GM10266 (cell line): Measurements from ENCODE around the gene CFAP20DC.

ENCODE experiments used
- DNase-seq: peaks from one replicate; pipeline ENCODE4 v3.0.0; 2012; ENCODE audit errors: extremely low spot score
- TF ChIP-seq, protein P1 (sequence below): IDR thresholded peaks from 2 replicates; pipeline ENCODE4 v1.5.1; 2012; ENCODE audit warnings: mild to moderate bottlenecking, low read depth; ENCODE audit not compliant: control insufficient read depth, insufficient read depth; ENCODE audit errors: missing control alignments

CFAP20DC gene

DNA sequence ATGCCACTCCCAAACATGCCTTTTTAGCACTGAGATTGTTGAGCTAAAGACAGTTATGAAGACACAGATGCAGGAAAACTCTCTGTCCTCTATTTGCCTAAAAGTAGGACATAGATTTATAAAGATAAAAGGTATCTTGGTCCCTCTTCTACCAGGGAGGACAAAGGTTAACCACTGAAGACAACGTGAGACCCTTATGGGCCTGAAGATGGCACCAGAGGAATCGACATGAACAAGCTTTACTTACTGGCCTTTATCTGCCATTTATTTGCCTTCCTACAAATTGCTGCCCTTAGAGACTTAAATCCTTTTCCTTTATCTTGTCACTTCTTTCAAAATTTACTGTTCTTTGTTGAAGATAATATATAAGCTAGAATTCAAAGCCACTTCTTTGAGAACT is 273.6 kb downstream of the CFAP20DC start:
- TF ChIP-seq, protein P1, sequence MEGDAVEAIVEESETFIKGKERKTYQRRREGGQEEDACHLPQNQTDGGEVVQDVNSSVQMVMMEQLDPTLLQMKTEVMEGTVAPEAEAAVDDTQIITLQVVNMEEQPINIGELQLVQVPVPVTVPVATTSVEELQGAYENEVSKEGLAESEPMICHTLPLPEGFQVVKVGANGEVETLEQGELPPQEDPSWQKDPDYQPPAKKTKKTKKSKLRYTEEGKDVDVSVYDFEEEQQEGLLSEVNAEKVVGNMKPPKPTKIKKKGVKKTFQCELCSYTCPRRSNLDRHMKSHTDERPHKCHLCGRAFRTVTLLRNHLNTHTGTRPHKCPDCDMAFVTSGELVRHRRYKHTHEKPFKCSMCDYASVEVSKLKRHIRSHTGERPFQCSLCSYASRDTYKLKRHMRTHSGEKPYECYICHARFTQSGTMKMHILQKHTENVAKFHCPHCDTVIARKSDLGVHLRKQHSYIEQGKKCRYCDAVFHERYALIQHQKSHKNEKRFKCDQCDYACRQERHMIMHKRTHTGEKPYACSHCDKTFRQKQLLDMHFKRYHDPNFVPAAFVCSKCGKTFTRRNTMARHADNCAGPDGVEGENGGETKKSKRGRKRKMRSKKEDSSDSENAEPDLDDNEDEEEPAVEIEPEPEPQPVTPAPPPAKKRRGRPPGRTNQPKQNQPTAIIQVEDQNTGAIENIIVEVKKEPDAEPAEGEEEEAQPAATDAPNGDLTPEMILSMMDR = no peak
- no peak for DNase-seq

DNA sequence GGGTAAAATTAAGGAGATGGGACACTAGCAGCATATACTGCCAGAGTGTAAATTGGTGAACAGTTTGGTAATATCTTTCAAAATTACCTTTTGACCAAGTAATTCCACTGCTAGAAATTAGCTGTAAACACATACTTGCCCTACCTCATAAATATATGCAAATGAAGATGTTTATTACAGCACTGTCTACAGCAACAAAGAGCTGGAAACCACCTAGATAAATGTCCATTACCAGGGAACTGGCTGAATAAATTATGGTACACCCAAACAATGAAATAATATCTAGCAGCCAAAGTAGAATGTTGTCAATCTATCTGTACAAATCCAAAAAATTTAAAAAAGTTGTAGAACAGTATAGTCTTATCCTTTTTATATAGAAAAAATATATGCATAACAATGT is 277.4 kb downstream of the CFAP20DC start:
- TF ChIP-seq, protein P1 = no peak
- DNase-seq = no peak

DNA sequence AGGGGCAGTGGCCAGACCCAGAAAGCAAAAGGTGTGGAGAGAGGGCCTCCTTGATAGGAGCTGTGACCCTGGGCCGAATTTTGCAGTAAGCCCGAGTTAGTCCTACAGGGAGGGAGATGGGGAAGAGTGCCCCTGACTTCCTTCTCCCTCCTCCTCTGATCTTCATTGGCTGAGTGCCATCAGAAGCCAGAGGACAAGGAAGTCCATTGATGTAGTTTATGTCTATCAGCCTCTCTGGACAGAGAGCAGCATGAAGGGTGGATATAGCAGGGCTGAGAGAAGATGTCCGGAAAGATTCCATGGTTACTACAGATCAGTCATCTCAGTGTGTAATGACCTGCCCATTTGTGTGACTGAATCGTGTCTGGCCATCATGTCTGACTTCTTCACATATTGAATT is 280.8 kb downstream of the CFAP20DC start:
- TF ChIP-seq, protein P1 = no peak
- no peak for DNase-seq

DNA sequence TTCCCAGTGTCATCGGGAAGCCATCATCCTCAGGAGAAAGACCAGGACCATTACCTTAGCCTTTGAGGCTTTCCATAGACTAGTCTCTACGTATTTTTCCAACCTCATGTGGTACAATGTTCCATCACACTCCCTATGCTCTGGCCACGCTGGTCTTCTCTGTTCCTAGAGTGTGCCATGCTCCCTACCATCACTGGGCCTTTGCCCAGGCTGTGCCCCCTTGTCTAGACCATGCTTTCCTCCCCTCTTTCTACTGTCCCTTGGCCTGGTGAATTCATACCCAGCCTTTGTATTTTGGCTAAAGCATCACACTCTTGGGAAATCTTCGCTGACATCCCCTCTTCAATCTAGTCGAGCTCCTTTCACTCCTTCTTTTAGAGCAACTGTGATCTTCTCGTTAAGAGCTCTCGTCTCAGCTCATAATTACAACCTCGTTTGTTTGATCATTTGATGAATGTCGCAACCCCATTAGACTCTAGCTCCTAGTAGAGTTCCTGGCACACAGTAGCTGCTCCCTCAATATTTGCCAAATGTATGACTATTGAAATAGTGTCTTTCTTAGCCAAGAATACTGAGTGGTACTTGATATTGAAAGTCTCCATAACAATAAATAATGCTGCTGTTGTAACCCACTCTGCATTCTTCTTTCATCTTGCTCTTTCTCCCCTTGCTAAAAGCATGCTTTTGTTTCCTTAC is 283.1 kb downstream of the CFAP20DC start:
- TF ChIP-seq, protein P1 = no peak
- no peak for DNase-seq

DNA sequence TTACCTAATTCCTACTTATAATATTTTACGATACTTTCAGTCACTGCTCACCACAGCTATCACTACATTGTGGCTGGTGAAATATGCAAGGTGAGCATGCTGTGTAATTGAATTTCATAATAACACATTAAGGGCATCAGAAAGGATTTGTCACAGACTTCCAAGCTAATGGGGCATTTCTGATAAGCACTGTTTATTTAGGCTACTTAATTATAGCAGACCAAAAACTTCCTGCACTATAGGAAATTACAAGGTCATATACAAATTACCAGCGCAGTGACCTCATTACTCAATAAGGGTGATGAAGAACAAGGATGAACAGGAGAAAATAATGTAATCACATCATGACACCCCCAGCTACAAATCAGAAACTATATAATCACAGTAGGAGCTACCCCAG is 294.7 kb downstream of the CFAP20DC start:
- TF ChIP-seq, protein P1 = no peak
- no peak for DNase-seq

DNA sequence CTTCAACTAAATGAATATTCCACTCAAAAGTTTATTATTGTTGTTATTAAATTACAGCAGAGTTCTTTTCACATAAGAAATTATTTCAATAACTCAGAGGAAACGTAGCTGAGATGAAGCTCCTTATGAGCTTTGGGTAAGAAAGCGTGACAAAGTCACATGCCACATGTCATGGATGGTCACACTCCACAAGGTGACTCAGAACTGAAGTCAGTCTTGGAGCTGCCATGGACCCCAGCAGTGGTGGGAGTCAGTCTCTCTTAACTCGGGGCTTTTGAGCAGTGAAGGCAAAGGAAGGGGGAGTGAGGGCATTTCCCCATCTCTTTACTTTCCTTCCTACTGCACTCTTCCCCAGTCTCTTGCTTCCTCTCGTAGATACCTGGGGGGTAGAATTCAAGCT is 295.8 kb downstream of the CFAP20DC start:
- no peak for DNase-seq

More for the DNA sequence above, 295.8 kb downstream of the CFAP20DC start:
- TF ChIP-seq, protein P1 = no peak
